ENCODE measurements around the gene RABGAP1.

The RABGAP1 gene

GRCh38 chr9:123027517-123027916, 86.7 kb downstream of the RABGAP1 start:
- DNase-seq (ENCODE audit: extremely low read depth, low read depth): no peak
- no peak for TF ChIP-seq CTCF (IDR thresholded peaks at IDR 0.05; ENCODE audit: low read depth, low read length)

- no peak for TF ChIP-seq CTCF (IDR thresholded peaks at IDR 0.05; ENCODE audit: low read depth, low read length)
- DNase-seq (ENCODE audit: extremely low read depth, low read depth): no peak
Observed at GRCh38 chr9:123028136-123028535, 87.3 kb downstream of the RABGAP1 start.

- no peak for TF ChIP-seq CTCF (IDR thresholded peaks at IDR 0.05; ENCODE audit: low read depth, low read length)
- DNase-seq (ENCODE audit: extremely low read depth, low read depth): no peak
Observed at GRCh38 chr9:123028973-123029372, 88.2 kb downstream of the RABGAP1 start.

- no peak for TF ChIP-seq CTCF (IDR thresholded peaks at IDR 0.05; ENCODE audit: low read depth, low read length)
- DNase-seq (ENCODE audit: extremely low read depth, low read depth): no peak
Observed at GRCh38 chr9:123031963-123032362, 91.1 kb downstream of the RABGAP1 start.

GRCh38 chr9:123033352-123033751, 92.5 kb downstream of the RABGAP1 start, which contains the start of gene GPR21:
Gene GPR21 (plus strand): TSS chr9:123033667. CDS start chr9:123034567, 900 bp downstream.
- no peak for TF ChIP-seq CTCF (IDR thresholded peaks at IDR 0.05; ENCODE audit: low read depth, low read length)

GRCh38 chr9:123033864-123034601, 93.2 kb downstream of the RABGAP1 start:
- no peak for DNase-seq (ENCODE audit: extremely low read depth, low read depth)
- no peak for TF ChIP-seq CTCF (IDR thresholded peaks at IDR 0.05; ENCODE audit: low read depth, low read length)

More at GRCh38 chr9:123033352-123033751, 92.5 kb downstream of the RABGAP1 start, which contains the start of gene GPR21:
- no peak for DNase-seq (ENCODE audit: extremely low read depth, low read depth)

- DNase-seq (ENCODE audit: extremely low read depth, low read depth): no peak
Observed at GRCh38 chr9:123034881-123035510, 94.2 kb downstream of the RABGAP1 start.

More at GRCh38 chr9:123034881-123035510, 94.2 kb downstream of the RABGAP1 start:
- TF ChIP-seq CTCF (IDR thresholded peaks at IDR 0.05; ENCODE audit: low read depth, low read length): no peak

All from AG09319 (cell line).